ENCODE data around the gene KIF11. TPM values are rescaled to one million over a fixed set of nuclear protein-coding genes. Genes with fewer than 3 reads are reported as not detected.
A peak's percentile ranks its signal among the peaks of the same experiment; 100 is the strongest.
"Not testable (repeated sequence)": the region's sequence is repeated elsewhere in the genome, so short reads cannot be mapped to it uniquely, and the experiment has no call there.

The KIF11 gene
- total RNA-seq = 10 to 100 TPM in 3 of 8 experiments, 1 to 10 TPM in 4, under 1 TPM in 1; 0.92 to 36.9 (median 2.5) TPM

- in situ Hi-C loops (cut with MboI; ENCODE audit: low pct_unique_long_range_greater_than_20kb in 2 of 9, low sequenced_read_pairs in 9 of 9, unreplicated experiment in 9 of 9) = no loop called here
- Histone ChIP-seq H3K4me1 (replicated peaks in 1 of 2) (peaks cover 6 to 14% of the 10 kb centered on the region in 2 donors), H3K27ac (peak within 1 kb of the TSS; percentile 73 to 76), H3K4me3 (peak within 1 kb of the TSS; percentile 68 to 93 (median 81))
- ATAC-seq (replicated peaks in 6 of 8) = peak; percentile 76 to 97 (median 92)
- 0 to 13% (median 0%) methylated on average over 3 to 33 of the region's 61 CpGs; no CpG with 5 or more reads in 1 of the 10 experiments for WGBS, 10 experiments
Measured at GRCh38 chr10:92592761-92593618, at the start of gene KIF11. Gene KIF11 (plus strand): TSS chr10:92593130. CDS start chr10:92593376, 246 bp downstream.

GRCh38 chr10:92544296-92544695 lies 48.6 kb upstream of the KIF11 start:
- Histone ChIP-seq H3K4me3 (no peak overlapping the region), H3K27ac (no peak overlapping the region), H3K4me1 (replicated peaks in 1 of 2) (no peaks in the 10 kb centered on the region)
- 42 to 100% (median 74%) methylated on average over 1 to 3 of the region's 3 CpGs for WGBS, 10 experiments
- in situ Hi-C loops (cut with MboI; ENCODE audit: low pct_unique_long_range_greater_than_20kb in 2 of 9, low sequenced_read_pairs in 9 of 9, unreplicated experiment in 9 of 9) = no loop called here
- ATAC-seq (replicated peaks in 6 of 8) = peak in 2 of 8 experiments; percentile 23 to 36

GRCh38 chr10:92545556-92545955 lies 47.4 kb upstream of the KIF11 start:
- ATAC-seq (replicated peaks in 6 of 8) = no peak
- in situ Hi-C loops (cut with MboI; ENCODE audit: low pct_unique_long_range_greater_than_20kb in 2 of 9, low sequenced_read_pairs in 9 of 9, unreplicated experiment in 9 of 9) = no loop called here
- 71 to 100% (median 100%) methylated on average over 1 of the region's 1 CpG; no CpG with 5 or more reads in 5 of the 10 experiments for WGBS, 10 experiments
- Histone ChIP-seq H3K4me3 (no peak overlapping the region), H3K4me1 (replicated peaks in 1 of 2) (no peaks in the 10 kb centered on the region), H3K27ac (no peak overlapping the region)

- no peak for ATAC-seq (replicated peaks in 6 of 8)
- Histone ChIP-seq H3K27ac (no peak overlapping the region), H3K4me1 (replicated peaks in 1 of 2) (no peaks in the 10 kb centered on the region), H3K4me3 (no peak overlapping the region)
- in situ Hi-C loops (cut with MboI; ENCODE audit: low pct_unique_long_range_greater_than_20kb in 2 of 9, low sequenced_read_pairs in 9 of 9, unreplicated experiment in 9 of 9) = no loop called here
- WGBS, 10 experiments = 29 to 100% (median 91%) methylated on average over 1 to 4 of the region's 4 CpGs; no CpG with 5 or more reads in 3 of the 10 experiments
Measured at GRCh38 chr10:92547676-92548075, 45.3 kb upstream of the KIF11 start.

GRCh38 chr10:92550924-92551323 lies 42.0 kb upstream of the KIF11 start:
- in situ Hi-C loops (cut with MboI; ENCODE audit: low pct_unique_long_range_greater_than_20kb in 2 of 9, low sequenced_read_pairs in 9 of 9, unreplicated experiment in 9 of 9) = no loop called here
- no peak for ATAC-seq (replicated peaks in 6 of 8)
- 20 to 100% (median 69%) methylated on average over 1 to 2 of the region's 2 CpGs; no CpG with 5 or more reads in 1 of the 10 experiments for WGBS, 10 experiments
- no peaks in the 10 kb centered on the region for H3K4me1 ChIP-seq (replicated peaks in 1 of 2)
- H3K27ac ChIP-seq = no peak overlapping the region
- H3K4me3 ChIP-seq = no peak overlapping the region

GRCh38 chr10:92552310-92552709 lies 40.6 kb upstream of the KIF11 start:
- Histone ChIP-seq H3K4me3 (no peak overlapping the region), H3K27ac (no peak overlapping the region), H3K4me1 (replicated peaks in 1 of 2) (no peaks in the 10 kb centered on the region)
- WGBS, 10 experiments = 58 to 92% (median 81%) methylated on average over 1 to 5 of the region's 5 CpGs; no CpG with 5 or more reads in 2 of the 10 experiments
- no peak for ATAC-seq (replicated peaks in 6 of 8)
- in situ Hi-C loops (cut with MboI; ENCODE audit: low pct_unique_long_range_greater_than_20kb in 2 of 9, low sequenced_read_pairs in 9 of 9, unreplicated experiment in 9 of 9) = no loop called here

- no peak for ATAC-seq (replicated peaks in 6 of 8)
- H3K4me3 ChIP-seq = no peak overlapping the region
- in situ Hi-C loops (cut with MboI; ENCODE audit: low pct_unique_long_range_greater_than_20kb in 2 of 9, low sequenced_read_pairs in 9 of 9, unreplicated experiment in 9 of 9) = no loop called here
- 90 to 100% (median 100%) methylated on average over 1 to 2 of the region's 2 CpGs; no CpG with 5 or more reads in 4 of the 10 experiments for WGBS, 10 experiments
- H3K4me1 ChIP-seq (replicated peaks in 1 of 2) = no peaks in the 10 kb centered on the region
- no peak overlapping the region for H3K27ac ChIP-seq
Measured at GRCh38 chr10:92553959-92554358, 39.0 kb upstream of the KIF11 start.

GRCh38 chr10:92559046-92559445 lies 33.9 kb upstream of the KIF11 start:
- Histone ChIP-seq H3K4me1 (replicated peaks in 1 of 2) (no peaks in the 10 kb centered on the region), H3K4me3 (no peak overlapping the region), H3K27ac (no peak overlapping the region)
- 75 to 100% (median 95%) methylated on average over 1 to 4 of the region's 4 CpGs for WGBS, 10 experiments
- in situ Hi-C loops (cut with MboI; ENCODE audit: low pct_unique_long_range_greater_than_20kb in 2 of 9, low sequenced_read_pairs in 9 of 9, unreplicated experiment in 9 of 9) = no loop called here
- no peak for ATAC-seq (replicated peaks in 6 of 8)

- Histone ChIP-seq H3K27ac (no peak overlapping the region), H3K4me3 (no peak overlapping the region), H3K4me1 (replicated peaks in 1 of 2) (no peaks in the 10 kb centered on the region)
- ATAC-seq (replicated peaks in 6 of 8) = no peak
- in situ Hi-C loops (cut with MboI; ENCODE audit: low pct_unique_long_range_greater_than_20kb in 2 of 9, low sequenced_read_pairs in 9 of 9, unreplicated experiment in 9 of 9) = no loop called here
Measured at GRCh38 chr10:92562424-92562823, 30.5 kb upstream of the KIF11 start.

GRCh38 chr10:92567952-92568600 lies 24.9 kb upstream of the KIF11 start:
- Histone ChIP-seq H3K4me1 (replicated peaks in 1 of 2) (peaks cover 8 to 12% of the 10 kb centered on the region in 2 donors), H3K27ac (no peak overlapping the region), H3K4me3 (no peak overlapping the region)
- 63 to 96% (median 76%) methylated on average over 1 to 4 of the region's 4 CpGs; no CpG with 5 or more reads in 2 of the 10 experiments for WGBS, 10 experiments
- ATAC-seq (replicated peaks in 6 of 8) = peak in 2 of 8 experiments; percentile 77 to 78
- in situ Hi-C loops (cut with MboI; ENCODE audit: low pct_unique_long_range_greater_than_20kb in 2 of 9, low sequenced_read_pairs in 9 of 9, unreplicated experiment in 9 of 9) = no loop called here

- in situ Hi-C loops (cut with MboI; ENCODE audit: low pct_unique_long_range_greater_than_20kb in 2 of 9, low sequenced_read_pairs in 9 of 9, unreplicated experiment in 9 of 9) = no loop called here
- 75 to 100% (median 94%) methylated on average over 1 to 2 of the region's 2 CpGs for WGBS, 10 experiments
- ATAC-seq (replicated peaks in 6 of 8) = no peak
- H3K4me1 ChIP-seq (replicated peaks in 1 of 2) = peaks cover 8 to 12% of the 10 kb centered on the region in 2 donors
- no peak overlapping the region for H3K27ac ChIP-seq
- no peak overlapping the region for H3K4me3 ChIP-seq
Measured at GRCh38 chr10:92569071-92569470, 23.9 kb upstream of the KIF11 start.

- H3K4me3 ChIP-seq; ATAC-seq (replicated peaks in 6 of 8); in situ Hi-C loops (cut with MboI; ENCODE audit: low pct_unique_long_range_greater_than_20kb in 2 of 9, low sequenced_read_pairs in 9 of 9, unreplicated experiment in 9 of 9); H3K27ac ChIP-seq: not testable (repeated sequence)
- WGBS, 10 experiments = 80 to 100% (median 94%) methylated on average over 1 to 4 of the region's 5 CpGs; no CpG with 5 or more reads in 1 of the 10 experiments
- peaks cover 8 to 12% of the 10 kb centered on the region in 2 donors for H3K4me1 ChIP-seq (replicated peaks in 1 of 2)
Measured at GRCh38 chr10:92569663-92570062, 23.3 kb upstream of the KIF11 start.

- no peak for ATAC-seq (replicated peaks in 6 of 8)
- peaks cover 14 to 16% of the 10 kb centered on the region in 2 donors for H3K4me1 ChIP-seq (replicated peaks in 1 of 2)
- H3K27ac ChIP-seq = no peak overlapping the region
- WGBS, 10 experiments = 55 to 100% (median 92%) methylated on average over 1 to 2 of the region's 2 CpGs; no CpG with 5 or more reads in 6 of the 10 experiments
- in situ Hi-C loops (cut with MboI; ENCODE audit: low pct_unique_long_range_greater_than_20kb in 2 of 9, low sequenced_read_pairs in 9 of 9, unreplicated experiment in 9 of 9) = no loop called here
- H3K4me3 ChIP-seq = peak overlapping the region in 1 of 5 donors; percentile 61
Measured at GRCh38 chr10:92571649-92572048, 21.3 kb upstream of the KIF11 start.

Data from motor neuron (in vitro differentiated cells).